CD8-positive, alpha-beta memory T cell (primary cell): ENCODE data around the gene ARHGEF39. TPM values are rescaled to one million over a fixed set of nuclear protein-coding genes. Genes with fewer than 3 reads are reported as not detected.
A peak's percentile ranks its signal among the peaks of the same experiment; 100 is the strongest.

Experiments
- CTCF ChIA-PET: fragments of 350-600 bp; sonication (Branson Sonifier 250); formaldehyde crosslinking; loops from one replicate; lab custom pipeline; 2021; ENCODE audit warnings: antibody characterized with exemption; lab: Charles Lee
- POLR2A ChIA-PET: fragments of 350-600 bp; sonication (Branson Sonifier 250); formaldehyde crosslinking; loops from one replicate; lab custom pipeline; 2021; ENCODE audit warnings: antibody characterized with exemption; lab: Charles Lee
- DNase-seq, 5 donors: peaks; one replicate each; pipeline versions ENCODE4 v3.0.0 to v3.0.0-alpha.2; 2020 to 2022; ENCODE audit warnings: mixed read lengths in 1 of 5
- H3K27ac ChIP-seq: one replicate; pipeline ENCODE4 v1.7.0; 2013; ENCODE audit warnings: low read depth, mild to moderate bottlenecking, low read length, moderate library complexity
- H3K27me3 ChIP-seq: 2 replicates; pipeline ENCODE4 v1.7.0; 2013; ENCODE audit warnings: low read length, mild to moderate bottlenecking; ENCODE audit not compliant: insufficient read depth, poor library complexity, severe bottlenecking
- H3K36me3 ChIP-seq: 2 replicates; pipeline ENCODE4 v1.7.0; 2013; ENCODE audit warnings: mild to moderate bottlenecking, low read length, moderate library complexity; ENCODE audit not compliant: insufficient read depth
- H3K4me1 ChIP-seq: 2 replicates; pipeline ENCODE4 v1.7.0; 2013; ENCODE audit warnings: mild to moderate bottlenecking, low read length, moderate library complexity; ENCODE audit not compliant: insufficient read depth
- H3K4me3 ChIP-seq: 2 replicates; pipeline ENCODE4 v1.7.0; 2013; ENCODE audit warnings: mild to moderate bottlenecking, low read length
- H3K9me3 ChIP-seq: 2 replicates; pipeline ENCODE4 v1.7.0; 2013; ENCODE audit warnings: mild to moderate bottlenecking, low read length
- H3K27ac Mint-ChIP-seq, 8 donors: one replicate each; pipeline ENCODE4 v1.8.0; 2020 to 2021; ENCODE audit warnings: mixed read lengths in 8 of 8, mild to moderate bottlenecking in 6 of 8, inconsistent platforms in 3 of 8, moderate library complexity in 3 of 8
- H3K27me3 Mint-ChIP-seq, 2 donors: one replicate each; pipeline ENCODE4 v1.8.0; 2020 to 2021; ENCODE audit warnings: mixed read lengths in 2 of 2, mild to moderate bottlenecking in 1 of 2, moderate library complexity in 1 of 2
- H3K36me3 Mint-ChIP-seq, 3 donors: one replicate each; pipeline ENCODE4 v1.8.0; 2020 to 2021; ENCODE audit warnings: mixed read lengths in 3 of 3, inconsistent platforms in 1 of 3, mild to moderate bottlenecking in 1 of 3
- H3K4me1 Mint-ChIP-seq, 3 donors: one replicate each; pipeline ENCODE4 v1.8.0; 2020 to 2021; ENCODE audit warnings: mixed read lengths in 3 of 3, inconsistent platforms in 1 of 3, mild to moderate bottlenecking in 1 of 3
- H3K4me3 Mint-ChIP-seq, 7 donors: one replicate each; pipeline ENCODE4 v1.8.0; 2020 to 2021; ENCODE audit warnings: mixed read lengths in 7 of 7, mild to moderate bottlenecking in 6 of 7, moderate library complexity in 4 of 7, inconsistent platforms in 2 of 7
- H3K9me3 Mint-ChIP-seq, 5 donors: one replicate each; pipeline ENCODE4 v1.8.0; 2020 to 2022; ENCODE audit warnings: mixed read lengths in 5 of 5, mild to moderate bottlenecking in 3 of 5, moderate library complexity in 2 of 5, inconsistent platforms in 1 of 5
- polyA plus RNA-seq: library from polyadenylated mRNA; unstranded; fragments of 300-500 nt; fragmentation: Illumina TruSeq; gene quantifications from one replicate; pipeline ENCODE4 v1.2.3, GENCODE V29; 2021
- total RNA-seq, 2 experiments: library from RNA; stranded (reverse); gene quantifications; one replicate each; pipeline ENCODE4 v1.2.3, GENCODE V29; 2021

ARHGEF39 gene
- total and polyA plus RNA-seq, 3 experiments from 2014 or later: 1.2 to 10.7 (median 7.7) TPM

GRCh38 chr9:35656348-35656747, 8.6 kb downstream of the ARHGEF39 start:
- POLR2A ChIA-PET: interaction anchor here (0.6 to 5.1 kb wide), 6 partner anchors 10 to 103 kb away, joined by 4 to 53 read pairs (median 6); partner anchors contain the start of genes CREB3 and TLN1
- H3K4me1 ChIP-seq: peaks cover 59% of the 10 kb centered on the region
- no peaks in the 10 kb centered on the region for H3K9me3 ChIP-seq
- no peak overlapping the region for H3K4me3 ChIP-seq
- H3K4me3 Mint-ChIP-seq: peak overlapping the region; percentile 38 to 97 (median 92)
- peaks cover 0 to 6% (median 4%) of the 10 kb centered on the region in 5 donors for H3K9me3 Mint-ChIP-seq
- peaks cover 57 to 75% (median 67%) of the 10 kb centered on the region in 3 donors for H3K4me1 Mint-ChIP-seq
- no peak overlapping the region for H3K27ac ChIP-seq
- H3K27me3 ChIP-seq: no peaks in the 10 kb centered on the region
- H3K36me3 Mint-ChIP-seq: peaks cover 8 to 26% (median 9%) of the 10 kb centered on the region in 3 donors
- peak overlapping the region; percentile 97 to 100 (median 99) for H3K27ac Mint-ChIP-seq
- peaks cover 4 to 9% of the 10 kb centered on the region in 2 donors for H3K27me3 Mint-ChIP-seq
- peaks cover 10% of the 10 kb centered on the region for H3K36me3 ChIP-seq
- DNase-seq: peak in 2 of 5 donors; percentile 18 to 22
- CTCF ChIA-PET: interaction anchor here (0.9 to 10.0 kb wide), 13 partner anchors 10 to 226 kb away, joined by 3 to 162 read pairs (median 12); partner anchors contain the start of genes ARHGEF39, CD72, CREB3 and HINT2

DNA sequence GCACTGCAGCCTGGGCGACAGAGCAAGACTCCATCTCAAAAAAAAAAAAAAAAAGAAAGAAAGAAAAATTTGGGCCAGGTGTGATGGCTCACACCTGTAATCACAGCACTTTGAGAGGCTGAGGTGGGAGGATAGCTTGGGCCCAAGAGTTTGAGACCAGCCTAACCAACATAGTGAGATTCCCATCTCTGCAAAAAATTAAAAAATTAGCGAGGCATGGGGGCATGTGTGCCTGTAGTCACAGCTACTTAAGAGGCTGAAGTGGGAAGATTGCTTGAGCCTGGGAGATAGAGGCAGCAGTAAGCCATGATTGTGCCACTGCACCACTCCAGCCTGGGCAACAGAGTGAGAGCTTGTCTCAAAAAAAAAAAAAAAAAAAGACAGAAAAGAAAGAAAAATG, 11.4 kb downstream of the ARHGEF39 start:
- Mint-ChIP-seq H3K4me3 (peak overlapping the region in 1 of 7 donors; percentile 41), H3K9me3 (peaks cover 0 to 6% (median 4%) of the 10 kb centered on the region in 5 donors), H3K36me3 (peaks cover 0 to 15% (median 2%) of the 10 kb centered on the region in 3 donors), H3K27ac (peak overlapping the region in 7 of 8 donors; percentile 70 to 100 (median 86)), H3K27me3 (peaks cover 4 to 9% of the 10 kb centered on the region in 2 donors), H3K4me1 (peaks cover 51 to 73% (median 56%) of the 10 kb centered on the region in 3 donors)
- Histone ChIP-seq H3K4me3 (no peak overlapping the region), H3K27me3 (no peaks in the 10 kb centered on the region), H3K9me3 (no peaks in the 10 kb centered on the region), H3K36me3 (no peaks in the 10 kb centered on the region), H3K27ac (no peak overlapping the region), H3K4me1 (peaks cover 45% of the 10 kb centered on the region)
- DNase-seq: no peak
- ChIA-PET CTCF (interaction anchor here (6.5 to 10.0 kb wide), 2 partner anchors 7 to 43 kb away, joined by 72 to 162 read pairs; partner anchors contain the start of gene SIT1), POLR2A (no interaction called here)

DNA sequence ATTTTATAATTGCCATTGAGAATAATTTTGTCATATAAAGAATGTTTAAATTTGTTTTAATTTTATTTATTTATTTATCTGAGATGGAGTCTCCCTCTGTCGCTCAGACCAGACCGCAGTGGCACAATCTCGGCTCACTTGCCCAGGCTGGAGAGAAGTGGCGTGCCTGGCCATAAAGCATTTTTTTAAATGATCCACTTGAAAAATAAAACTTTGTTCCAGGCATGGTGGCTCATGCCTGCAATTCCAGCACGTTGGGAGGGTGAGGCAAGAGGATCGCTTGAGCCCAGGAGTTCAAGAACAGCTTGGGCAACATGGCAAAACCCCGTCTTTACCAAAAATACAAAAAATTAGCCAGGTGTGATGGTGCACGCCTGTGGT, 12.2 kb downstream of the ARHGEF39 start:
- Mint-ChIP-seq H3K36me3 (peaks cover 0 to 13% (median under 1%) of the 10 kb centered on the region in 3 donors), H3K9me3 (peaks cover 0 to 3% (median 2%) of the 10 kb centered on the region in 5 donors), H3K4me3 (no peak overlapping the region), H3K27me3 (peaks cover 2 to 3% of the 10 kb centered on the region in 2 donors), H3K27ac (peak overlapping the region in 6 of 8 donors; percentile 23 to 93 (median 60)), H3K4me1 (peaks cover 57 to 78% (median 60%) of the 10 kb centered on the region in 3 donors)
- Histone ChIP-seq H3K9me3 (no peaks in the 10 kb centered on the region), H3K27me3 (no peaks in the 10 kb centered on the region), H3K36me3 (no peaks in the 10 kb centered on the region), H3K4me1 (peaks cover 53% of the 10 kb centered on the region), H3K27ac (no peak overlapping the region), H3K4me3 (no peak overlapping the region)
- POLR2A ChIA-PET: no interaction called here
- CTCF ChIA-PET: no interaction called here
- DNase-seq: no peak

- no peak for DNase-seq
- Histone ChIP-seq H3K4me1 (peaks cover 56% of the 10 kb centered on the region), H3K9me3 (no peaks in the 10 kb centered on the region), H3K36me3 (no peaks in the 10 kb centered on the region), H3K27ac (no peak overlapping the region), H3K4me3 (no peak overlapping the region), H3K27me3 (no peaks in the 10 kb centered on the region)
- Mint-ChIP-seq H3K36me3 (peaks cover 0 to 11% (median 0%) of the 10 kb centered on the region in 3 donors), H3K9me3 (no peaks in the 10 kb centered on the region), H3K27me3 (no peaks in the 10 kb centered on the region), H3K27ac (peak overlapping the region; percentile 58 to 99 (median 90)), H3K4me3 (peak overlapping the region; percentile 61 to 98 (median 91)), H3K4me1 (peaks cover 57 to 78% (median 60%) of the 10 kb centered on the region in 3 donors)
- POLR2A ChIA-PET: no interaction called here
- CTCF ChIA-PET: interaction anchor here (1.0 to 14.3 kb wide), 3 partner anchors 38 to 48 kb away, joined by 3 to 200 read pairs (median 23); partner anchors contain the start of gene CD72
Measured at GRCh38 chr9:35651956-35652828, 12.8 kb downstream of the ARHGEF39 start.

DNA sequence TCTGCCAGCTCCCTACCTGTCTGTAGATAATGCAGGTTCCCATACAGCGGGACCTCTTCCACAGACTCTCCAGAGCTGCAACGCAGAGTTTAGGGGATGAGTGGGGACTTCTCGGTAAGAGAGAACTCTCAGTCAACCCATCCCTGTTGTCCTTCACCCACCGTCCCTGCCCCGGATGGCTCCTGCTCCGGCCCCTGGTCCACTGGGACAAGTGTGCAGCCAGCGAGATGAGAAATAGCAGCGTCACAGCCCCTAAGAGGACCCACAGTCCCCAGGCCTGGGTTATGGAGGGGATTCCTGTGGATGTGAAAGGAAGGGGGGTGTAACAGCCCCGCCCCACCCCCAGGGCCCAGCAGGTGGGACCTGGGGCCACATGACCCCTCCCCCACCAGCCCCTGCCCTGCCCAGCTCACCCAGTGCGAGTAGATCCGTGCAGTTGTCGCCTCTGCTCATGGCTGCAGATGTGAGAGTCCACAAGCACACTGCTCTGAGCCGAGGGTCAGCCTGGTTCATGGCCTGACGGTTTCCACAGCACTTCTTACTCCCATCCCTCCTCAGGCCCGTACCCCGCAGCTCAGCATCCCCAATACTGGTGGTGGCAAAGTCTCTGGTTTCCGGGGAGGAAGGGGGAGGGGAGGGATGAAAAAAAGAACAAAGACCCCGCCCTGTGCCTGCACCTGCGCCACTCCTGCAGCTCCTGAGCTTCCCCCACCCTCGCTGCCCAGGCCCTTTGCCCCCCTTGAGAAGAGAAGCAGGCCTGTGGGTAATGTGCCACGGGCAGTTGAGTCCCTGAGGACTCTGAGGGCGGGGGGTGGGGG, 14.4 kb downstream of the ARHGEF39 start, which contains the start of gene SIT1:
SIT1 (minus strand) TSS at position 591 of the 818 bp plus-strand sequence; CDS start at position 513, 78 bp downstream.
- Mint-ChIP-seq H3K4me1 (peaks cover 55 to 77% (median 56%) of the 10 kb centered on the region in 3 donors), H3K27me3 (no peaks in the 10 kb centered on the region), H3K27ac (peak within 1 kb of the TSS; percentile 58 to 99 (median 94)), H3K9me3 (no peaks in the 10 kb centered on the region), H3K36me3 (peaks cover 0 to 17% (median 0%) of the 10 kb centered on the region in 3 donors), H3K4me3 (peak within 1 kb of the TSS; percentile 91 to 98 (median 96))
- H3K9me3 ChIP-seq: no peaks in the 10 kb centered on the region
- H3K4me1 ChIP-seq: peaks cover 55% of the 10 kb centered on the region
- DNase-seq: peak in 3 of 5 donors; percentile 34 to 59 (median 56)
- no peaks in the 10 kb centered on the region for H3K27me3 ChIP-seq
- no peaks in the 10 kb centered on the region for H3K36me3 ChIP-seq
- peak within 1 kb of the TSS; percentile 97 for H3K4me3 ChIP-seq
- H3K27ac ChIP-seq: peak within 1 kb of the TSS; percentile 70
- ChIA-PET CTCF (interaction anchor here (1.2 to 14.3 kb wide), 9 partner anchors 8 to 106 kb away, joined by 3 to 200 read pairs (median 4); partner anchors contain the start of genes CCDC107, CD72, CREB3 and RMRP), POLR2A (interaction anchor here (0.7 to 5.2 kb wide), 4 partner anchors 31 to 81 kb away, joined by 5 to 44 read pairs (median 6); partner anchors contain the start of genes CREB3 and TLN1)

- Mint-ChIP-seq H3K27ac (peak overlapping the region; percentile 58 to 99 (median 94)), H3K9me3 (no peaks in the 10 kb centered on the region), H3K4me1 (peaks cover 56 to 80% (median 62%) of the 10 kb centered on the region in 3 donors), H3K27me3 (no peaks in the 10 kb centered on the region), H3K4me3 (peak overlapping the region; percentile 91 to 98 (median 96)), H3K36me3 (peaks cover 0 to 17% (median under 1%) of the 10 kb centered on the region in 3 donors)
- H3K36me3 ChIP-seq: no peaks in the 10 kb centered on the region
- peak in 4 of 5 donors; percentile 27 to 70 (median 50) for DNase-seq
- H3K27me3 ChIP-seq: no peaks in the 10 kb centered on the region
- no peaks in the 10 kb centered on the region for H3K9me3 ChIP-seq
- ChIA-PET CTCF (interaction anchor here (1.2 to 14.3 kb wide), 10 partner anchors 9 to 107 kb away, joined by 3 to 200 read pairs (median 4); partner anchors contain the start of genes CCDC107, CD72, CREB3 and GBA2), POLR2A (interaction anchor here (0.6 to 5.2 kb wide), 9 partner anchors 9 to 82 kb away, joined by 3 to 44 read pairs (median 4); partner anchors contain the start of genes CCDC107, CREB3 and TLN1)
- H3K4me1 ChIP-seq: peaks cover 62% of the 10 kb centered on the region
- H3K4me3 ChIP-seq: peak overlapping the region; percentile 97
- peak overlapping the region; percentile 70 for H3K27ac ChIP-seq
Measured at GRCh38 chr9:35649431-35650340, 15.3 kb downstream of the ARHGEF39 start.
